Erythroblast (primary cell): Measurements from ENCODE around the gene DMD.

Experiments used
- GATA1 ChIP-seq: IDR thresholded peaks from 2 replicates; pipeline ENCODE4 v1.6.1; 2011; ENCODE audit warnings: low read depth, mild to moderate bottlenecking, control low read depth, low read length, moderate library complexity
- POLR2A ChIP-seq: IDR thresholded peaks from 2 replicates; pipeline ENCODE4 v1.6.1; 2011; ENCODE audit warnings: mild to moderate bottlenecking, low read length

DNA sequence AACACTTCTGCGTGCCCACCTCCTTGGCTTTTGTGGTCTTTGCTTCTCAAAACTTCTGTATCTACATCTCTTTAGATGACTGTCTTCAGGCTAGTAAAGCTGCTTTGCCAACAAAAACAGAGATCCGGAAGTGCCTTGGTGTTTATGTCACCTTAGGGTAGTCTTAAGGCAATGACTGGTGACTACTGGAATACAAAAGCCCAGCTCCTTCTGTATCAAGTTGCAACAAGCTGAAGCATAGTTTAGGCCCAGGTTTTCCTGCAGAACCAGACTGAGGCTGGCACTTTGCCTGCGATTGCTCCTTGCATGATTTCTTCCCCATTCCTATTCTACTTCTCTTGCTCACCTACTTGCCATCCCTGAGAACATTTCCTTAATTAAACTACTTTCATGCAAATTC is 333.8 kb downstream of the DMD start:
- TF ChIP-seq POLR2A (no peak), GATA1 (no peak)
